ENCODE measurements around the gene TMEM106A.
"Not testable (repeated sequence)": the region's sequence is repeated elsewhere in the genome, so short reads cannot be mapped to it uniquely, and the experiment has no call there.

TMEM106A gene, protein sequence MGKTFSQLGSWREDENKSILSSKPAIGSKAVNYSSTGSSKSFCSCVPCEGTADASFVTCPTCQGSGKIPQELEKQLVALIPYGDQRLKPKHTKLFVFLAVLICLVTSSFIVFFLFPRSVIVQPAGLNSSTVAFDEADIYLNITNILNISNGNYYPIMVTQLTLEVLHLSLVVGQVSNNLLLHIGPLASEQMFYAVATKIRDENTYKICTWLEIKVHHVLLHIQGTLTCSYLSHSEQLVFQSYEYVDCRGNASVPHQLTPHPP

GRCh38 chr17:43211480-43212402 lies at the start of gene TMEM106A:
TMEM106A (plus strand) TSS chr17:43211875; CDS start chr17:43213042, 1,167 bp downstream.
- peak; percentile 84 for DNase-seq

GRCh38 chr17:43165971-43166370 lies 45.7 kb upstream of the TMEM106A start:
- DNase-seq: not testable (repeated sequence)

GRCh38 chr17:43169561-43170139 lies 42.0 kb upstream of the TMEM106A start:
- peak; percentile 32 for DNase-seq

GRCh38 chr17:43170140-43170765 lies 41.4 kb upstream of the TMEM106A start:
- peak; percentile 96 for DNase-seq

DNA sequence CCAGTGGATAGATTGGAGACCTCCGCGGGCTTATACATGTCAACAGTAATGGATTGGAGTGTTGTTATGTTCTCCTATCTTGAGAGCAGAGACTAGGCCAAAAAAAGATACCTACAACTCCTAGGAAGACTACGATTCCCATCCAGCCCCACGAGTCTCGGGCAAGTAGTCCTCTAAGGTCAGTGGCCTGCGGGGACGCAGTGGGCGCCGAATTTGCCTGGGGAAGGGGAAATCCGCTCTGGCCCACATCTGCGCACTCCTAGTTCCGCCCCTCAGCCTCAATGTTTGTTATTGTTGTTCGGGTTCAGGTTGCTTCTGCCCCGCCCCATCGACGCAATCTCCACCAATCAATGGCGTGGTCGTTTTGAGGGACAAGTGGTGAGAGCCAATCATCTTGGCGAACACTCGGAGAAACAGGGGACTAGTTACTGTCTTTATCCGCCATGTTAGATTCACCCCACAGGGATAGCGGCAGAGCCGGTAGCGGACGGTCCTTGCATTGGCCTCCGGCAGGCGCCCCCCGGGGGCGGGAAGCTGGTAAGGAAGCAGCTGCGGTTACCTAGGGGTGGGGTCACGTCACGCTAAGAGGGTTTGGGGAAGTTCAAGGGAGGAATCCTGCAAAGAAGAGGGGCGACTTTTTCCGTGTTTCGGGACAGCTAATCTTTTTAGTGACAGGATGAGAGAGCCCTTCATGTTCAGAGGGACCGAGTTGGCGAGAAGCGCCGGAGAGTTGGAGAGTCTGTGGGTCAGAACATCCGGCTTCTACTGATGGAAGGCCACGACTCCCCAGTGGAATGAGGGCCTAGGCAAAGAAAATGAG lies 40.7 kb upstream of the TMEM106A start, which contains the start of gene NBR1:
Gene NBR1 (plus strand): TSS at position 449 of the 820 bp plus-strand sequence. CDS start 4,586 bp downstream, outside the sequence.
- DNase-seq: peak; percentile 99

- DNase-seq: peak; percentile 8
These were observed 39.8 kb upstream of the TMEM106A start for GRCh38 chr17:43171586-43172487.

GRCh38 chr17:43175213-43176118 lies 36.2 kb upstream of the TMEM106A start:
- DNase-seq: peak; percentile 6

DNA sequence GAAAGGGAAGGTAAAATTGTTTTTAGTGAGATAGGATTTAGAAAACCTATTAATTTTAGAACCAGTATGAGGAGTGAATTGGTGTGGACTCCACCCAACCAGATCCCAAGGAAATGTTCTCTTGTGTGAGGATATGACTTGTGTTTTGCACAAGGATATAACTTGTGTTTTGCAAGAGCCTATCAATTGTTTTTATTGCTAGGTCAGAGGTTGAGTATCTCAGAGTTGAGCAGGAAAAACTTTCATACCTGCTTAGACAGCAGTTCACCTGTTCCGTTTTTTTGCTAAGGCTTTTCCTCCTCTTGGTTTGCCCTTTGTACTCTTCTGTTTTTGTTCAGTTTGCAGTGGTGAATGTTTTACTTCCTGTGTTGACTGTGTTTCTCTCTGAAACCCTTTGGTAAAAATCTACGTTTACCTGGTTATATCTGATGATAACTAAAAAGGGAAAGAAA lies 35.5 kb upstream of the TMEM106A start:
- peak; percentile 2 for DNase-seq

- no peak for DNase-seq
These were observed 27.8 kb upstream of the TMEM106A start for GRCh38 chr17:43183921-43184320.

DNA sequence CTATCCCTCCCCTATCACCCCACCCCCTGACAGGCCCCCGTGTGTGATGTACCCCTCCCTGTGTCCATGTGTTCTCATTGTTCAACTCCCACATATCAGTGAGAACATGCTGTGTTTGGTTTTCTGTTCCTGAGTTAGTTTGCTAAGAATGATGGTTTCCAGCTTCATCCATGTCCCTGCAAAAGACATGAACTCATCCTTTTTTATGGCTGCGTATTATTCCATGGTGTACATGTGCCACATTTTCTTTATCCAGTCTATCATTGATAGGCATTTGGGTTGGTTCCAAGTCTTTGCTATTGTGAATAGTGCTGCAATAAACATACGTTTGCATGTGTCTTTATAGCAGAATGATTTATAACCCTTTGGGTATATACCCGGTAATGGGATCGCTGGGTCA lies 25.0 kb upstream of the TMEM106A start:
- not testable (repeated sequence) for DNase-seq

DNA sequence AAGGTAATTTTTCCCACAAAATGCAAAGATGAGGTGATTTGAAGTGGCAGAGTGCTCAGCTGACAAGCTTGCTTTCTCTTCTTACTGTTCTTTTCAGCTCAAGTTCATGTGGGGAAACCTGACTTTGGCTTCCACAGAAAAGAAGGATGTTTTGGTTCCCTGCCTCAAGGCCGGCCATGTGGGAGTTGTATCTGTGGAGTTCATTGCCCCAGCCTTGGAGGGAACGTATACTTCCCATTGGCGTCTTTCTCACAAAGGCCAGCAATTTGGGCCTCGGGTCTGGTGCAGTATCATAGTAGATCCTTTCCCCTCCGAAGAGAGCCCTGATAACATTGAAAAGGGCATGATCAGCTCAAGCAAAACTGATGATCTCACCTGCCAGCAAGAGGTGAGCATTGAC lies 18.4 kb upstream of the TMEM106A start:
- DNase-seq: no peak

GRCh38 chr17:43199633-43200032 lies 12.0 kb upstream of the TMEM106A start:
- DNase-seq: no peak

GRCh38 chr17:43200127-43200526 lies 11.5 kb upstream of the TMEM106A start:
- DNase-seq: no peak

DNA sequence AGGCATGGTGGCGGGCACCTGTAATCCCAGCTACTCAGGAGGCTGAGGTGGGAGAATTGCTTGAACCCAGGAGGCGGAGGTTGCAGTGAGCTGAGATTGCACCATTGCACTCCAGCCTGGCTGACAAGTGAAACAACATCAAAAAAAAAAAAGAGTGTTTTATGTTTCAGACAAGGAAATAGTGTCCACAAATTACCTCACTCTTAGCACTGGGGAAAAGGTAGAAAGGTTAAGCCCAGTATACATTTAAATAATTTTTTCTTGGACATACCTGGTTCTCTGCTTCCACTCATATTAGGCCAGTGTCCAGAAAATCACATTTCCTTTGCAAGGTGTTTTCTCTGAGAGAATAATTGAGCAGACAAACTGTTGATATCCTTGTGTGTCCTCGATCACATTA lies 8.7 kb upstream of the TMEM106A start:
- not testable (repeated sequence) for DNase-seq

DNA sequence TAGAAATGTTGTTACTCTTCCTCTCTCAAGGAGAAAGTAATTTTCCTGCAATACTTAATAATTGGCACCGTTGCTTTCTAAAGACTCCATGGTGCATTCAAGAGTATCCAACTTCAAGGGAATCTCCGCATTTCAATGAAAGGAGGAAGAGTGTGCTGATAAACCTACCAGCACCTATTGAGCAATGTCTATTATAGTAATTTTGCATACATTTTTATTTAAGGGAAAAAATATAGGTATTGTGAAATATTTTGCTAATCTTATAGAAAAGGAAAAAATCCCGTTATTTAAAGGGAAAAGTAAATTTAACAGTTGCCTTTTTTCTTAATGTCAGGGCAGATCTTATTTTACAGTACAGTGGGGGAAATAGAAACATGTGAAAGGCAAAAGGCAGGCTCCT lies 1.1 kb upstream of the TMEM106A start:
- DNase-seq: no peak

DNA sequence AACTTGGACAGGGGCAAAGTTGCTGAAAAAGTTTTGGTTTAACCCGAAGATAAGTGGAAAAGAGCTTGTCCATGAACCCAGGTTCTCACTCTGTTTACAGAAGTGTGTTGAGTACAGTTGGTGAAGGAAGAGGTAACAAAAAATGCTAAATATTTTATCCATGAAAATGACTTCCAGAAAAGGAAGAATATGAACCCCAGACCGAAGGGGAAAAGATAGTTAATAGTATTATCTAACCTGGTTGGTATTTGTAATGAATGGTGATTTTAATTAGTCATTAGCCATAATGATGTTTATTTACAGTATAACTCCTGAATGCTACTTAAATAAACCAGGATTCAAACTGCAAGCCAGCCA lies 574 bp upstream of the TMEM106A start:
- DNase-seq: no peak

DNA sequence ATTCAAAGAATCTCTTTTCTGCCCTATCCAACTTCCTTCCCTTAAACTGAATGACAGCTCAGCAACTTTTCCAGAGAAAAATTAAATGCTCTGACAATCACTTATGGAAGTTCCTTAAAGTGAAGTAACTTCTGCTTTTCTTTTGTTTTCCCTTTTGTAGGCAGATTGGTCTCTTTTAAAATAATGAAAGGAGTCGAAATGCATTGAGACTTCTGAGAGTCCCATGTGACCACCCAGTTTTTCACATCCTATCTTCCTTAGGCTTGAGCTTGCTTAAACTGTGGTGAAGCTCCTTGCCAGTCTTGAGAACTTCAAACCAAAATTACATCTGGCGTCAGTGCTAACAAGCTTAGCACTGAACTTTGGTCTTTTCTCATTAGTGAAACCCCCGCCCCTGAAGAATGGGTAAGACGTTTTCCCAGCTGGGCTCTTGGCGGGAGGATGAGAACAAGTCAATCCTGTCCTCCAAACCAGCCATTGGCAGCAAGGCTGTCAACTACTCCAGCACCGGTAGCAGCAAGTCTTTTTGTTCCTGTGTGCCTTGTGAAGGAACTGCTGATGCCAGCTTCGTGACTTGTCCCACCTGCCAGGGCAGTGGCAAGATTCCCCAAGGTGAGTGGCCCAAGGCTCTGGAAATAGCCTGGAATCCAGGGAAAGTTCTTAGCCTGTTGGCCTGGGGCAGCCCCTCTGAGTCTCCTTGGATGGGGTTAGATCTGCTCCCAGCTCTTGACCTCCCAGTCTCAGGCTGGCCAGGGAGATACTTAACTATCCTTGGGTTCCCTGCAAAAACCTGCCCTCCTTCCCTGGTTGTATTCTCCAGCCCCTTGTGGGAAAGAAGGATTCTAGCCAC lies 1.2 kb downstream of the TMEM106A start:
- DNase-seq: peak; percentile 13

DNA sequence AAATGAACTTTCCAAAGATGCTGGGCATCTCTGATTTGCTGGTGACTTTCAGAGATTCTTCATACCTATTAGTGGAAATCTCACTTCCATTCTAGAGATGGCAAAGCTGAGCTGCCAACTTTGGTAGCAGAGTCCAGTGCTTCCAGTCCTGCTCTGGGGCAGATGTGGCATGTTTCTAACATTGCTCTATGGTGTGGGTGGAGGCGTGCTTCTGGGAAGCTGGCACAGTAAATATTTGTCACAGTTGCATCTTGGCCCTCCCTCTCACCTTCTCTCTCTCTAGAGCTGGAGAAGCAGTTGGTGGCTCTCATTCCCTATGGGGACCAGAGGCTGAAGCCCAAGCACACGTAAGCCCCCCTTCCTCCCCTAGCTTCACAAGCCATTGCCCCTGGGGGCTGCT lies 1.9 kb downstream of the TMEM106A start:
- DNase-seq: no peak

DNA sequence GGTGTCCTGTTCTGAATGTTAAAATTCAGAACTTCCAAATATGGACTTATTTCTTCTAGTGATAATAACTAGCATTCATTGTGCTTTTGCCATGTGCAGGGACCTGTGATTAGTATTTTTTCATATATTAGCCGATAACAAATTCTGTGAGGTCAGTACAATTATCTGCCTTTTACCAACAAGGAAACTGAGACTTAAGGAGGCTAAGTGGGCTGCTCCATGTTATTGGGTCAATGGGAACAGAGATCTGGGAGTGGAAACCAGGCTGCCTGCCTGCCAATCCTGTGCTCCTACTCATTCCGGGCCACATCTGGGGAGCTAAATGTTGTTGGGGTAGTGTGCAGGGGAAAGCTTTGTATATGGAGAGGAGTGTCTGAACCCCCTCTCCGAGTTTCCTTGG lies 3.7 kb downstream of the TMEM106A start:
- no peak for DNase-seq

All from activated CD4-positive, alpha-beta T cell treated with anti-CD3 and anti-CD28 coated beads, Interleukin-2, amount 50 U/mL, for 16 hours (primary cell).